Body of pancreas (tissue), 4 donors: ENCODE measurements around the gene PPP3R2. TPM values are rescaled to one million over a fixed set of nuclear protein-coding genes. Genes with fewer than 3 reads are reported as not detected.

Experiments used
- ATAC-seq: fragments of 150-250 bp; one replicate; pipeline ENCODE4 v1.9.1; 2016
- DNase-seq, 4 donors: peaks; one replicate each; pipeline ENCODE4 v3.0.0-alpha.2; 2019
- H3K27ac ChIP-seq, 4 donors: fragments of 200-600 bp; sonication (generic); 1 replicate in 3 of 4; 2 replicates in 1 of 4; pipeline versions ENCODE4 v1.5.1 to v1.6.1; 2016 to 2019; ENCODE audit warnings: mild to moderate bottlenecking in 1 of 4, mixed read lengths in 1 of 4, moderate library complexity in 1 of 4
- H3K27me3 ChIP-seq, 2 donors: fragments of 200-600 bp; sonication (generic); one replicate each; pipeline ENCODE4 v1.6.0; 2016; ENCODE audit warnings: mild to moderate bottlenecking in 1 of 2
- H3K36me3 ChIP-seq, 2 donors: fragments of 200-600 bp; sonication (generic); replicated peaks in 1 of 2; 2 replicates each; pipeline ENCODE4 v1.5.1; 2016; ENCODE audit warnings: low read depth in 2 of 2; ENCODE audit not compliant: insufficient read depth in 1 of 2
- H3K4me1 ChIP-seq: fragments of 200-600 bp; sonication (generic); one replicate; pipeline ENCODE4 v1.6.0; 2016
- H3K4me3 ChIP-seq, 2 donors: fragments of 200-600 bp; sonication (generic); 1 replicate in 1 of 2; 2 replicates in 1 of 2; pipeline ENCODE4 v1.5.1; 2016 to 2019
- H3K9me3 ChIP-seq, 3 donors: fragments of 200-600 bp; sonication (generic); 1 replicate in 2 of 3; 2 replicates in 1 of 3; pipeline ENCODE4 v1.5.1; 2016
- CTCF ChIP-seq, 7 experiments: fragments of 450-650 bp in 4 of 7; fragments of 200-600 bp in 3 of 7; sonication (generic) in 3 of 7; IDR thresholded peaks; one replicate each; pipeline ENCODE4 v1.5.1; 2016 to 2019; ENCODE audit warnings: antibody characterized with exemption in 7 of 7
- POLR2A ChIP-seq, 3 donors: fragments of 450-650 bp; IDR thresholded peaks; one replicate each; pipeline ENCODE4 v1.6.1; 2016; ENCODE audit warnings: antibody characterized with exemption in 3 of 3, mild to moderate bottlenecking in 2 of 3
- WGBS, 2 donors: methylation state at CpG; one replicate each; pipeline ENCODE4 v1.1.5; 2017; 5-methylcytosine and 5-hydroxymethylcytosine counted together
- intact Hi-C: fragments of 100-400 bp; cut with DNase I; formaldehyde crosslinking; loops from one replicate; pipeline ENCODE4 v1.15.1; 2023
- total RNA-seq, 2 donors: library from RNA; depleted of rRNA; stranded (reverse); fragments of >200 nt; gene quantifications; one replicate each; pipeline ENCODE4 v1.1.0, GENCODE V29; 2016

The PPP3R2 gene
- total RNA-seq, 2 donors from 2014 or later, result not detected

DNA sequence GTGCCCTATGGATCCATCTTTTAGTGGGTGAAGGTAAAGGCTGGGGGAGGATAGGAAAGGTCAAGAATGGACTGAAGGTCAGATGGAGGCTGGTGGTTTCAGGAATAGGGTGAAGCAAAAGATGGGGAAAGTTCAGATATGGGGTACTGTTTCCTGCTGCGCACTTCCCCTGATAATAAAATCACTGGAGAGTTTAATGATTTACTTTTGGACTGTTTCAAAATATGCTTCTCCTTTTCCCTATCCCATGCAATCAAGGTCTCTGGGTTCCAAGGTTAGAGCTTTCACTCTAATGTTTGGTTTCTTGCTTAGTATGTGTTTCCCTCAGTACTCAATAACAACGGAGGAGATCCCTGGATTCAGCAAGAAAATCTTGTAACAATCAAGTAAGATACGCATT lies 10.8 kb upstream of the PPP3R2 start:
- WGBS, 2 donors, result 36% methylated on average over 3 of the region's 3 CpGs
- H3K9me3 ChIP-seq, result no peaks in the 10 kb centered on the region
- TF ChIP-seq CTCF (IDR thresholded peaks at IDR 0.05), result no peak
- TF ChIP-seq POLR2A (IDR thresholded peaks at IDR 0.05), result no peak
- no peaks in the 10 kb centered on the region for H3K27me3 ChIP-seq
- ATAC-seq (no peak), DNase-seq (no peak)
- H3K36me3 ChIP-seq, result no peaks in the 10 kb centered on the region
- no peaks in the 10 kb centered on the region for H3K4me1 ChIP-seq
- H3K4me3 ChIP-seq, result no peak overlapping the region
- H3K27ac ChIP-seq, result no peak overlapping the region
- intact Hi-C loops, result loop anchor here (10.0 kb wide), 1 partner anchor 119 kb away; no protein-coding TSS in a partner anchor

GRCh38 chr9:101604296-101604695 lies 9.5 kb upstream of the PPP3R2 start:
- intact Hi-C loops, result loop anchor here (10.0 kb wide), 1 partner anchor 121 kb away; no protein-coding TSS in a partner anchor
- no peak overlapping the region for H3K27ac ChIP-seq
- H3K4me1 ChIP-seq, result no peaks in the 10 kb centered on the region
- no peak for DNase-seq
- TF ChIP-seq CTCF (IDR thresholded peaks at IDR 0.05), result no peak
- TF ChIP-seq POLR2A (IDR thresholded peaks at IDR 0.05), result no peak
- no peak overlapping the region for H3K4me3 ChIP-seq
- no peaks in the 10 kb centered on the region for H3K9me3 ChIP-seq
- no peak for ATAC-seq
- no peaks in the 10 kb centered on the region for H3K27me3 ChIP-seq
- H3K36me3 ChIP-seq, result no peaks in the 10 kb centered on the region
- 29 to 32% methylated on average over 2 of the region's 2 CpGs for WGBS, 2 donors

DNA sequence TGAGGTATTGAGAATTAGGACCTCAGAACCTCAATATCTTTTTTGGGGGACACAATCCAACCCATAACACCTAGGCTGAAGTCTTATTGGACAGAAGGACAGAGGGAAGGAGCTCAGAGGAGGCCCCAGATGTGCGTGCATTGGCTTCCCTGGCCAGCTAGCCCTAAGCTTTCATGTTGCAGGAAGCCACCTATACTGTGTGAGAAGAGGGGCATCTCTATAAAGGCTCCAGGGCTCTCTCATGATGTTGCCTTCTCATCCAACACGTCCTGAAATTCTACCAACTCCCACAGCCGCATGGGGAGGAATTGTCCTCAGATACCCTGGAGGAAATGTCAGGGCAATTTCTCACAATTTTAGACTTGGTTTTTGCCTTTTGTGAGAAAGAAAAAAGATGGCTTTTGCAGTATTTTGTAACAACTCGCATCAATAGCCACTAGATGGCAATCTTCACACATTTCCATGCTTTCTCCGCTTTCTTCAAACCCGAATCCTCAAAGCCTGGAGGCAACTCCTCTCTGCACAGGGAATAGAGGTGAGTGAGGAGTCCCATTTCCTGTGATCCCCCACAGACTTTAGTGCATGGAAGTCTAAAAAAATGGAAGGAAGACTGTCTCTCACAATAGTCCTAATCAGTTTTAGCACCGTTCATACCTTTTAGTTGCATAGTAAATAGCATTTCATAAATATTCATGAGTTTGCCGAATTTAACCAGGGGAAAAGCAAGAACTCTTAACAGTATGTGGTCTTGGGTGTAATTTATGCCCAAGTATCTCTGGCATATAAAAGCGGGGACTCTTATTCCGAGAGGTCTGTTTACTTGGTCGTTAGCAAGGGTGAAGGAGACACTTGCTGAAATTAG lies 7.4 kb upstream of the PPP3R2 start:
- intact Hi-C loops, result loop anchor here (10.0 kb wide), 1 partner anchor 123 kb away; no protein-coding TSS in a partner anchor
- no peaks in the 10 kb centered on the region for H3K27me3 ChIP-seq
- H3K4me1 ChIP-seq, result no peaks in the 10 kb centered on the region
- ATAC-seq (peak; percentile 67), DNase-seq (peak in 3 of 4 donors; percentile 18 to 27 (median 22))
- H3K9me3 ChIP-seq, result no peaks in the 10 kb centered on the region
- no peak overlapping the region for H3K27ac ChIP-seq
- TF ChIP-seq POLR2A (IDR thresholded peaks at IDR 0.05), result no peak
- TF ChIP-seq CTCF (IDR thresholded peaks at IDR 0.05), result peak; percentile 47 to 77 (median 58)
- H3K36me3 ChIP-seq, result no peaks in the 10 kb centered on the region
- WGBS, 2 donors, result 21% methylated on average over 11 of the region's 11 CpGs
- no peak overlapping the region for H3K4me3 ChIP-seq

DNA sequence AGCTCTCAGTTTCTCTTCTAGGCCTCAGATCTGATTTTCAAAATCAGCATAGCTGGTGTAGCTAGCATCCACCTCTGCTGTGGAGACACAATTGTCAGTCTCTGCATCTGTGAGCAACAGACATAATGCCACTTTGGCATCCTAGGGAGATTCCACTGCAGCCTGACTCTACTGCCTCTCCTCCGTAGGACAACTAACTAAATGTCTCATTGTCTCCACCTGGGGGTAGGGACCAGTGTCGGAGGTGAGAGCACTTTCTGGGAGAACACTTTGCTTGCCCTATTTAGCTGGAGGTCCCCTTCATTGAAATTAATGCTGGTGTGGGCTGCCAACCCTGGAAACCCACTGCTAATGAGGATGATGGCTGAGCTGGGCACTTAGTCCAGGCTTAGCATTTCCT lies 1.4 kb downstream of the PPP3R2 start:
- no peaks in the 10 kb centered on the region for H3K27me3 ChIP-seq
- H3K4me3 ChIP-seq, result no peak overlapping the region
- TF ChIP-seq POLR2A (IDR thresholded peaks at IDR 0.05) (no peak), CTCF (IDR thresholded peaks at IDR 0.05) (no peak)
- WGBS, 2 donors, result 64 to 73% methylated on average over 2 of the region's 2 CpGs
- no peaks in the 10 kb centered on the region for H3K36me3 ChIP-seq
- H3K4me1 ChIP-seq, result no peaks in the 10 kb centered on the region
- no peak for DNase-seq
- H3K27ac ChIP-seq, result no peak overlapping the region
- intact Hi-C loops, result no loop called here
- no peaks in the 10 kb centered on the region for H3K9me3 ChIP-seq
- no peak for ATAC-seq

DNA sequence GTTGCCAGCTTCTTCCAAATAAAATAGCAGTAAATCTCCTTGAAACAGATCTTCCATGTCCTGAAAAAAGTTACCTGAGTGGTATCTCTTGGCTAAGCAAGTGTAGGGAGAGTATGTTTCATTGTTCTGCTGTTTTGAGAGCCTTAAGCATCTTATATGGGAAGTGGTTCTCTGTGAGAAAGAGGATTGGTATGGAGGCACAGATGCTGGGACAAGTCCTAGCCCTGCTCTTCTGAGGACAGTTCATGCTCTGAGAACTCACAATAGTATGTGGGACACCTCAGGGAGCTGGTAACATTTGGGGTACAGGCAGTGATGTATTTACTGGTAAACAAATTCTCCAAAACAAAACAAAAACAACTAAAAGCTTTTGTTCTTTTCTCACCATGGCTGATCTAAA lies 2.0 kb downstream of the PPP3R2 start:
- H3K4me3 ChIP-seq, result no peak overlapping the region
- H3K27ac ChIP-seq, result no peak overlapping the region
- intact Hi-C loops, result no loop called here
- no peaks in the 10 kb centered on the region for H3K9me3 ChIP-seq
- H3K36me3 ChIP-seq, result no peaks in the 10 kb centered on the region
- TF ChIP-seq CTCF (IDR thresholded peaks at IDR 0.05) (no peak), POLR2A (IDR thresholded peaks at IDR 0.05) (no peak)
- H3K4me1 ChIP-seq, result no peaks in the 10 kb centered on the region
- H3K27me3 ChIP-seq, result no peaks in the 10 kb centered on the region
- DNase-seq, result no peak
- ATAC-seq, result no peak
